GM12878 (cell line): Measurements from ENCODE around the gene ATP5F1A.

Experiments
- CREM ChIP-seq: IDR thresholded peaks from 2 replicates; pipeline ENCODE4 v1.6.1; 2014; ENCODE audit warnings: antibody characterized with exemption, low read depth
- CTCF ChIP-seq, 3 experiments: IDR thresholded peaks in 2 of 3; conservative IDR thresholded peaks in 1 of 3; 2 replicates each; pipeline ENCODE4 v1.5.1; 2011; ENCODE audit warnings: low read depth in 3 of 3, low read length in 3 of 3, mild to moderate bottlenecking in 3 of 3, control low read depth in 2 of 3, moderate library complexity in 2 of 3, inconsistent platforms in 1 of 3, mixed read lengths in 1 of 3; ENCODE audit not compliant: control insufficient read depth in 2 of 3, insufficient read depth in 1 of 3; ENCODE audit errors: extremely low read depth in 1 of 3
- MEF2A ChIP-seq: IDR thresholded peaks from 2 replicates; pipeline ENCODE4 v1.6.1; 2011; ENCODE audit warnings: low read depth, mild to moderate bottlenecking, low read length, moderate library complexity; ENCODE audit not compliant: insufficient read depth
- NRF1 ChIP-seq: conservative IDR thresholded peaks from 2 replicates; pipeline ENCODE4 v1.6.1; 2011; ENCODE audit warnings: mild to moderate bottlenecking, low read depth, low read length, improper control_type of control experiment
- RAD21 ChIP-seq: IDR thresholded peaks from 2 replicates; pipeline ENCODE4 v1.6.1; 2011; ENCODE audit warnings: mild to moderate bottlenecking, low read depth, low read length, moderate library complexity; ENCODE audit not compliant: insufficient read depth
- WRNIP1 ChIP-seq: IDR thresholded peaks from 2 replicates; pipeline ENCODE4 v1.6.1; 2011; ENCODE audit warnings: low read depth, low read length, improper control_type of control experiment, borderline replicate concordance
- ZNF24 ChIP-seq: fragments of 450-650 bp; IDR thresholded peaks from 2 replicates; pipeline ENCODE4 v1.6.1; 2017; ENCODE audit warnings: antibody characterized with exemption, mild to moderate bottlenecking

GRCh38 chr18:46034230-46034629 is 63.9 kb downstream of the ATP5F1A start:
- TF ChIP-seq RAD21 (no peak), MEF2A (no peak), NRF1 (no peak), CREM (no peak), WRNIP1 (no peak), CTCF (IDR thresholded peaks at IDR 0.05 in 2 of 3, conservative IDR thresholded peaks at IDR 0.05 in 1 of 3; ENCODE audit: control insufficient read depth in 2 of 3, extremely low read depth in 1 of 3, insufficient read depth in 1 of 3, low read depth in 3 of 3, low read length in 3 of 3) (no peak), ZNF24 (no peak)
